A549 (cell line): Measurements from ENCODE around the gene MPRIP. TPM values are rescaled to one million over a fixed set of nuclear protein-coding genes. Genes with fewer than 3 reads are reported as not detected.
A peak's percentile ranks its signal among the peaks of the same experiment; 100 is the strongest.

Experiments used
- ATAC-seq, 2 experiments: fragments of 200-7000 bp in 1 of 2; fragments of >200 bp in 1 of 2; cut with Nextera tagmentation in 1 of 2; cut with Tn5 transposase in 1 of 2; 3 replicates each; pipeline versions ENCODE4 v1.8.0 to v1.9.1; 2018 to 2020; ENCODE audit warnings: mild to moderate bottlenecking in 1 of 2, moderate library complexity in 1 of 2
- CTCF ChIA-PET: fragments of 300-600 bp; sonication (Branson Sonifier 250); formaldehyde crosslinking; extraction: SDS; loops from one replicate; lab custom pipeline; 2021; ENCODE audit warnings: antibody characterized with exemption, inconsistent platforms; lab: Yijun Ruan, JAX
- POLR2A ChIA-PET: fragments of 350-600 bp; formaldehyde crosslinking; extraction: SDS; loops from one replicate; lab custom pipeline; 2021; ENCODE audit warnings: antibody characterized with exemption, inconsistent platforms; lab: Yijun Ruan, JAX
- DNase-seq, 2 experiments: peaks; one replicate each; pipeline versions ENCODE4 v3.0.0 to v3.0.0-alpha.2; 2011 to 2016; ENCODE audit warnings: low read depth in 1 of 2, low spot score in 1 of 2
- FAIRE-seq: peaks from 2 replicates; lab custom pipeline; 2011; peaks lifted over from hg19 to GRCh38; lab: Jason Lieb, UNC
- H3K27ac ChIP-seq, 2 experiments: fragments of >200 bp; sonication (Bioruptor Twin); formaldehyde crosslinking; 3 replicates each; pipeline ENCODE4 v1.5.1; 2016 to 2017
- H3K4me1 ChIP-seq: fragments of >200 bp; sonication (Bioruptor Twin); formaldehyde crosslinking; 3 replicates; pipeline ENCODE4 v1.6.1; 2016
- H3K4me2 ChIP-seq: fragments of >200 bp; sonication (Bioruptor Twin); formaldehyde crosslinking; 3 replicates; pipeline ENCODE4 v1.6.1; 2016
- H3K4me3 ChIP-seq: fragments of >200 bp; sonication (Bioruptor Twin); formaldehyde crosslinking; 3 replicates; pipeline ENCODE4 v1.5.1; 2016
- H3K9me3 ChIP-seq: fragments of >200 bp; sonication (Bioruptor Twin); formaldehyde crosslinking; 3 replicates; pipeline ENCODE4 v1.6.1; 2016
- CBX2 ChIP-seq: fragments of 200-600 bp; sonication (generic); IDR thresholded peaks from 2 replicates; pipeline ENCODE4 v1.6.1; 2016; ENCODE audit warnings: low read depth, mild to moderate bottlenecking, borderline replicate concordance
- CBX8 ChIP-seq: fragments of 200-600 bp; sonication (generic); IDR thresholded peaks from 2 replicates; pipeline ENCODE4 v1.6.1; 2016
- CHD2 ChIP-seq: fragments of 150-350 bp; IDR thresholded peaks from 2 replicates; pipeline ENCODE4 v1.6.1; 2014; ENCODE audit warnings: low read length; ENCODE audit not compliant: partially characterized antibody
- EHMT2 ChIP-seq: fragments of 200-600 bp; sonication (generic); IDR thresholded peaks from 2 replicates; pipeline ENCODE4 v1.6.1; 2016; ENCODE audit warnings: antibody characterized with exemption, low read depth, mild to moderate bottlenecking, moderate library complexity
- ELK1 ChIP-seq: fragments of 150-350 bp; IDR thresholded peaks from 2 replicates; pipeline ENCODE4 v1.6.1; 2014; ENCODE audit warnings: low read depth, mild to moderate bottlenecking, low read length
- HEYL ChIP-seq: fragments of 250-450 bp; sonication (Bioruptor Pico); IDR thresholded peaks from 2 replicates; pipeline ENCODE4 v1.8.0; 2021; ENCODE audit warnings: mild to moderate bottlenecking, moderate library complexity
- KDM5A ChIP-seq: fragments of 200-600 bp; sonication (generic); IDR thresholded peaks from 2 replicates; pipeline ENCODE4 v1.6.1; 2016; ENCODE audit warnings: antibody characterized with exemption, mild to moderate bottlenecking
- MAX ChIP-seq: IDR thresholded peaks from 2 replicates; pipeline ENCODE4 v1.6.1; 2012
- PBX3 ChIP-seq: IDR thresholded peaks from 2 replicates; pipeline ENCODE4 v1.6.1; 2012
- RAD21 ChIP-seq, 2 experiments: fragments of >200 bp in 1 of 2; sonication (Bioruptor Twin) in 1 of 2; formaldehyde crosslinking in 1 of 2; IDR thresholded peaks in 1 of 2; conservative IDR thresholded peaks in 1 of 2; 2 replicates in 1 of 2; 3 replicates in 1 of 2; pipeline ENCODE4 v1.6.1; 2012 to 2018; ENCODE audit warnings: inconsistent platforms in 1 of 2
- USF2 ChIP-seq: fragments of 450-650 bp; IDR thresholded peaks from 2 replicates; pipeline ENCODE4 v1.6.1; 2014; ENCODE audit warnings: antibody characterized with exemption
- ZC3H11A ChIP-seq: fragments of 450-650 bp; IDR thresholded peaks from 2 replicates; pipeline ENCODE4 v1.6.1; 2014; ENCODE audit warnings: antibody characterized with exemption, mild to moderate bottlenecking
- ZNF302 ChIP-seq: fragments of 250-450 bp; sonication (Bioruptor Pico); IDR thresholded peaks from 2 replicates; pipeline ENCODE4 v1.9.0; 2021; ENCODE audit warnings: inconsistent platforms, mild to moderate bottlenecking, moderate library complexity
- WGBS: methylation state at CpG from one replicate; pipeline ENCODE4 v1.1.6; 2017; ENCODE audit errors: missing lambda C conversion rate; 5-methylcytosine and 5-hydroxymethylcytosine counted together
- polyA plus RNA-seq, 4 experiments: library from polyadenylated mRNA; depleted of rRNA in 3 of 4; stranded (reverse); fragments of >200 nt; fragmentation: RNase III in 1 of 4; extraction: RNeasy Plus Mini Kit Qiagen cat#74134 plus additional on column Dnase treatment in 1 of 4; gene quantifications; 2 replicates in 3 of 4; 3 replicates in 1 of 4; pipeline ENCODE4 v1.2.3, GENCODE V29; 2011 to 2017
- TF ChIP-seq, protein P1 (sequence below): fragments of 250-450 bp; sonication (Bioruptor Pico); IDR thresholded peaks from 2 replicates; pipeline ENCODE4 v1.5.0; 2021; ENCODE audit warnings: mild to moderate bottlenecking, moderate library complexity, borderline replicate concordance

The MPRIP gene
- polyA plus RNA-seq, 2 of the 4 experiments (the other 2 are of a cell fraction) = 147 to 228 TPM

DNA sequence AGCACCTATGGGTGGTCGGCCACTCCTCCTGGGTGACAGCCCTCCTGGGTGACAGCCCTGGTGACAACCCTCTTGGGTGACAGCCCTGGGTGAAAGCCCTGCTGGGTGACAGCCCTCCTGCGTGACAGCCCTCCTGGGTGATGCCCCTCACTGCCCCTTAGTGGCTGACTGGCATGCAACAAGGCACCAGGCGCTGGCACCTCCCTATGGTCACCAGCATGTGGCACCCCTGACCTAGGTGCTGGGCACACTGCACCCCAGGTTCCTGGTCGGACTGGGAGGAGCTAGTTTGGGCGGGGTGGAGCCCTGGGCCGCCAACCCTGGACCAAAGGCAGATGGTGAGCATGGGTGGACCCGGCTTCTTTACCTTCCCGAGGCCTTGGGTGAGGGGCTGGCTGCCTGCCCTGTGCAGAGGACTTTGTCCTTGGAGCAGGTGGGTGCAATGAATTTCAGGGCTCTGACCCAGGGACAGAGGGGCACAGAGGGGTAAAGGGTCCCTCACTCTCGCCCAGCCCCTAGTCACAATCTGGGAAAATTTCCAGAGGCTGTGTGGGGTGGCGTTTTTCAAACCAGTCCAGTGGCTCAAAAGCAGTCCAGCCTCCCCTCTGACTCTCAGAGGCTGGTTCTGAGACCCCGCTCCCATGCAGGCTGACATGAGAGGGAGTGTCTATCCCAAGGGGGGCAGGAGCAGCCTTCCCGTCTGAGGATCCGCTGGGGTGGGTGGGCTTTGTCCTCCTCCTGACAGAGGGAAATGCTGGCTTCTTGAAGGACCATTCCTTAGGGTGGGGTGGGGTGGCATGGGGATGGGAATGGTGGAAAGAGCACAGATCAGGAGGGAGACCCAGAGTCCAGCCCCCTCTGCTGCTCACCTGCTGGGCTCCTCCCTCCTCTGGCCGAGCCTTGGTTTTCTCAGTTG is 44.5 kb upstream of the MPRIP start (continued):
- TF ChIP-seq MAX = 0 out of 2 replicates have a peak, but pooled peaks have one; percentile 38
- no peak for TF ChIP-seq ZNF302 (CRISPR knock-in tag)
- TF ChIP-seq ELK1 = no peak
- no peak for TF ChIP-seq HEYL (CRISPR knock-in tag)
- no peak for TF ChIP-seq CHD2

GRCh38 chr17:16999931-17000625 is 42.2 kb upstream of the MPRIP start:
- Histone ChIP-seq H3K4me1 (peaks cover 11% of the 10 kb centered on the region), H3K27ac (no peak overlapping the region; a peak in 1 of 6 replicates), H3K4me2 (no peak overlapping the region), H3K9me3 (no peaks in the 10 kb centered on the region), H3K4me3 (no peak overlapping the region)
- no peak for TF ChIP-seq HEYL (CRISPR knock-in tag)
- no peak for TF ChIP-seq RAD21 (conservative IDR thresholded peaks at IDR 0.05 in 1 of 2, IDR thresholded peaks at IDR 0.05 in 1 of 2)
- no peak for TF ChIP-seq PBX3
- TF ChIP-seq, protein P1, sequence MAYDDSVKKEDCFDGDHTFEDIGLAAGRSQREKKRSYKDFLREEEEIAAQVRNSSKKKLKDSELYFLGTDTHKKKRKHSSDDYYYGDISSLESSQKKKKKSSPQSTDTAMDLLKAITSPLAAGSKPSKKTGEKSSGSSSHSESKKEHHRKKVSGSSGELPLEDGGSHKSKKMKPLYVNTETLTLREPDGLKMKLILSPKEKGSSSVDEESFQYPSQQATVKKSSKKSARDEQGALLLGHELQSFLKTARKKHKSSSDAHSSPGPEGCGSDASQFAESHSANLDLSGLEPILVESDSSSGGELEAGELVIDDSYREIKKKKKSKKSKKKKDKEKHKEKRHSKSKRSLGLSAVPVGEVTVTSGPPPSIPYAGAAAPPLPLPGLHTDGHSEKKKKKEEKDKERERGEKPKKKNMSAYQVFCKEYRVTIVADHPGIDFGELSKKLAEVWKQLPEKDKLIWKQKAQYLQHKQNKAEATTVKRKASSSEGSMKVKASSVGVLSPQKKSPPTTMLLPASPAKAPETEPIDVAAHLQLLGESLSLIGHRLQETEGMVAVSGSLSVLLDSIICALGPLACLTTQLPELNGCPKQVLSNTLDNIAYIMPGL = no peak
- TF ChIP-seq ZC3H11A = no peak
- no peak for TF ChIP-seq USF2
- TF ChIP-seq CHD2 = no peak
- no peak for TF ChIP-seq KDM5A
- no peak for TF ChIP-seq ELK1
- no peak for TF ChIP-seq CBX2
- TF ChIP-seq EHMT2 = no peak
- no peak for TF ChIP-seq CBX8
- ATAC-seq (no peak), DNase-seq (no peak), FAIRE-seq (peak; percentile 79)
- WGBS = 42% methylated on average over 7 of the region's 7 CpGs
- POLR2A ChIA-PET = no interaction called here
- CTCF ChIA-PET = interaction anchor here (0.9 to 5.2 kb wide), 23 partner anchors 11 to 354 kb away, joined by 3 to 55 read pairs (median 5); no protein-coding TSS in a partner anchor
